ENCODE data around the gene EMP3.
"Not testable (repeated sequence)": the region's sequence is repeated elsewhere in the genome, so short reads cannot be mapped to it uniquely, and the experiment has no call there.

The EMP3 gene

DNA sequence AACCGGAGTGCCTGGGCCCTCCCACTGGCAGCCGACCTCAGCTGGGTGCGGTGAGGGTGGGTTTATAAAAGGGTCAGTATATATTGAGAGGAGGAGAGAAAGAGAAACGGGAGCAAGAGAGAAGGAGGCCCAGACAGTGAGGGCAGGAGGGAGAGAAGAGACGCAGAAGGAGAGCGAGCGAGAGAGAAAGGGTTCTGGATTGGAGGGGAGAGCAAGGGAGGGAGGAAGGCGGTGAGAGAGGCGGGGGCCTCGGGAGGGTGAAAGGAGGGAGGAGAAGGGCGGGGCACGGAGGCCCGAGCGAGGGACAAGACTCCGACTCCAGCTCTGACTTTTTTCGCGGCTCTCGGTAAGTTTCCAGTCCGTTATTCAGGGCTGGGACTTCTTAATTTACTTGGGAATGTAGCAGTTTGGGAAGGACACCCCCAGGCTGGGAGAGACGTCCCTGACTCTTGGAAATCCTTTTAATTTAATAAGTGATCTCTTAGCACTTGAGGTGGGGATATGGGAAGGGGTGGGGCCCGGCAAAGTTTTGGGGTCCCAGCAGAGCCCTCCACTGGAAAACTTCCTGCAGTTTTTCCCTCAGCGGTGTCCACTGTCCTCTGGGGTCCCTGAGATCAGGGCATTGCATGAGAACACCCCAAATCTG is at the start of gene EMP3:
Gene EMP3 (plus strand): TSS at position 288 of the 646 bp plus-strand sequence. CDS start 1,293 bp downstream, outside the sequence.
- peak; percentile 72 for DNase-seq (ENCODE audit: low read depth)

GRCh38 chr19:48279747-48280146 is 45.6 kb upstream of the EMP3 start:
- DNase-seq (ENCODE audit: low read depth) = no peak

DNA sequence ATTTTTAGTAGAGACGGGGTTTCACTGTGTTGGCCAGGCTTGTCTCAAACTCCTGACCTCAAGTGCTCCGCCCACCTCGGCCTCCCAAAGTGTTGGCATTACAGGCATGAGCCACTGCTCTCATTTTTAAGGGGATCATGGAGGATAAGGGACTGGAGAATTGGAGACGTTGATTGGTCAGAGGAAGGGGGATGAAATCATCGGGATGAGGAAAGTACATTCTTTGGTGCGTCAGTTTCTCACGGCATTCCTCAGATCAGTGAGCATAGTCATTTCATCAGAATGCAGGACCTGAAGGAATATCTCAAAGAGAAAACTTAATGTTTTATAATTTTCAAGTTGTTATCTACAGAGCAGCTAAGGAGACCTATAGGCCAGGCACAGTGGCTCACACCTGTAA is 41.4 kb upstream of the EMP3 start:
- DNase-seq (ENCODE audit: low read depth) = peak; percentile 96

DNA sequence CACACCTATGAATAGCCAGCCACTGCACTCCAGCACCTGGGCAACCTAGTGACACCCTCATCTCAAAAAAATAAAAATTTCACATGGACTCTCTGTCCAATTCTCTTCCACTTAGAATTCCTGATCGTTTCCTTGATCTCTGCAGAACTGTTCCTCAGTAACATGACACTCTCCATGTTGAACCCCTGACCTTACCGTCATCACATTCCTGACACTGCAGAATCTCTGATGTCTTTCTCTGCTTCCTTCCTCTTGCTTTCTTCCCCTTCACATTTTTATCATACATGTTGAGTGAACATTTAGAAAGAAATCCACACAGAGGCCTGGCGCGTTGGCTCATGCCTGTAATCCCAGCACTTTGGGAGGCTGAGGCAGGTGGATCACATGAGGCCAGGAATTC is 40.5 kb upstream of the EMP3 start:
- no peak for DNase-seq (ENCODE audit: low read depth)

GRCh38 chr19:48287748-48288147 is 37.6 kb upstream of the EMP3 start:
- no peak for DNase-seq (ENCODE audit: low read depth)

GRCh38 chr19:48290401-48290770 is 35.0 kb upstream of the EMP3 start:
- no peak for DNase-seq (ENCODE audit: low read depth)

DNA sequence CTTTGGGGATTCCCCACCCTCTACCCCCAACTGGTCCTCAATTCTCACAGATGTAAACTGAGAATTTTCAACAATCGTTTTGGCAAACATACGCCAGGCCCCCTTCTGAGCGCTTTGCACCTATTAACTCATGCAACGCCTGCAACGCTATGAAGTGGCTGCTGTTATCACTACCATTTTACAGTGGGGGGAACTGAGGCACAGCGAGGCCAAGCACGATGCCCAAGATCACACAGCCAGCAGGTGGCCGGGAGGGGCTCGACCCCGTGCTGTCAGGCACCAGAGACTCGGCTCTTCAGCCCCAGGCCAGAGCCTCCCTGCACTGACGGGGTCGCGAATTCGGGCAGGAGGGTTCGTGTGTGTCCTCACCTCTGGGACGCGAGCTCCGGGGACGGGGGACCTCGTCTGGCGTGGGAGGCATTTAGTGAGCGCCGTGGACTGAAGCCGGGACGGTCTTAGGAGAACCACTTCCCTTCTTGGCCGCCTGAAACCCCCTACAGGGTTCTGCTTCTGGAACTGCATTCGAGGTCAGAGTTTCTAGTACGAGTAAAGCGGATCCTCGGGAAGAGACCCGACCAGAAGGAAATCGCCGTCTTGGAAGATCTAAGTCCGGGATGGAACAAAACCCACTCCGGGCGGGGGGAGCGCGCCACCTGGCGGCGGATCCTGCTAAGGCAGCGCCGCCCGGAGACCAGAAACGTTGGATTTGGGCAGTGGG is 34.4 kb upstream of the EMP3 start:
- no peak for DNase-seq (ENCODE audit: low read depth)

- not testable (repeated sequence) for DNase-seq (ENCODE audit: low read depth)
These were observed 33.9 kb upstream of the EMP3 start for GRCh38 chr19:48291489-48291815.

DNA sequence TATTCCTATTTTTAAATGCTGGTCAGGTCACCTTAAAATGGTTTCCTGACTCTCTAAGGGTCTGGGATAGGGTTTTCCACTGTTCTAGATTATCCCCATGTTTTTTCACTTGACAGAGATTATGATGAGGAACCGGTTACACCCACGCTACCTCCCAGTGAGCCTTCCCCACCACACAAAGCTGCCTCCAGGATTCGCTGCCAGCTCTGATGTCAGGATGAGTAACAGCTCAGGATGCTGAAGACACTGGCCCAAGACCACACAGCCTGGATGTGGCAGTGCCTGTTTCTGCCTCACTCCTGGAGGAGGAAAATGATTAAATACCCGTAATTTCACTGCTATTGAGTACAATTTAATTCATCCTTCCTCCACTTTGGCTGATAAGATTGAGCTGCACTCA is 32.6 kb upstream of the EMP3 start:
- peak; percentile 79 for DNase-seq (ENCODE audit: low read depth)

DNA sequence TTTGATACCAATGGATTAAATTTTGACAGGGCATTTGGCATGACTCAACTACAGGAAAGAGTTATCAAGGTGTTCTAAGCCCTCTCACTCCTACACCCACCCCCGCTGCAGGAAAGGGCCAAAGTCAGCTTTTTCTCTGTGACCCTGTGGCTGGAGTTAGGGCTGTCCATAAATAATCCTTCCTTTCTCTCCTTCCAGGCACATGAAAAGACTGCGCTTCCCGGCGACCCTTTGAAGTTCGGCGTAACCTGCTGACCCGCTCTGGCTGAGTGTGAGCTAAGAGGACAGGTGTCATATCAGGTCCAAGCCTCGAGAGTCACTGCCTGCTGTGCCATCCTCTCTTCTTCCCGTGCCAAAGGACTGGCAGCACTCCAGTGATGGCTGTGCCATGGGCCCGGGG is 29.9 kb upstream of the EMP3 start:
- DNase-seq (ENCODE audit: low read depth) = no peak

- DNase-seq (ENCODE audit: low read depth) = no peak
These were observed 28.2 kb upstream of the EMP3 start for GRCh38 chr19:48296963-48297734.

DNA sequence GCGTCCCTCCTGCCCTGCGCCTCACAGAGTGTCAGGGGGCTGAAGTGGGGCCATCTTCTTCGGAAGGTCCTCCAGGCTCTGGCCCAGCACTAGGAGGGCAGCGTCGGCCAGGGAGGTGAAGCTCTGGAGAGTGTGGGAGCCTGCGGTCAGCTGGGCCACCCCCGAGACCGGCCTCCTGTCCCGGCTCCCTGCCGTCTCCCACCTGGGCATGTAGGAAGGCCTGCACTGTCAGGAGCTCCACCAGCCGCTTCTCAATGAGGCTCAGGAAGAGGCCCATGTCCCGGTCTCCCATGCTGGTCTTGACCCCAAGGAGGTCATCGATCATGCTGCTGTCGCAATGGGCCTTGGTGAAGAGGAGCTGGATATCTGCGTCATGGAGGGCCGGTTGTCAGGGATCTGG is 27.4 kb upstream of the EMP3 start:
- DNase-seq (ENCODE audit: low read depth) = no peak

- no peak for DNase-seq (ENCODE audit: low read depth)
These were observed 23.3 kb upstream of the EMP3 start for GRCh38 chr19:48301886-48302599.

DNA sequence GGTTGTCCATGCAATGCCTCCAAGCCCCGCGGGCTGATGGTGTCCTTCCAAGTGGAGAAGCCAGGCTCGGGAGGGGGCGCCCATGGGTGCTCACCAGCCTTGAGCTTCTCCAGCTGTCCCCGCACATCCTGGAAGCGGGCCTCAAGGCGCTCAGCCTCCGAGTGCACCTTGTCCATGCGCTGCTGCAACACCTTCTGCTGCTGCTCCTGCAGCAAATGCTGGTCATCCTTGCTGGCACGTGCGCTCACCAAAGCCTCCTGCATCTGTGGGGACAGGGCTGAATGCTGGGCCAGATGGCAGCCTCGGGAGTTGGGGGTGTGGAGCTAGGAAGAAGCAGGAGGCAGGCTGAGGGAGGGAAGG is 22.8 kb upstream of the EMP3 start:
- no peak for DNase-seq (ENCODE audit: low read depth)

DNA sequence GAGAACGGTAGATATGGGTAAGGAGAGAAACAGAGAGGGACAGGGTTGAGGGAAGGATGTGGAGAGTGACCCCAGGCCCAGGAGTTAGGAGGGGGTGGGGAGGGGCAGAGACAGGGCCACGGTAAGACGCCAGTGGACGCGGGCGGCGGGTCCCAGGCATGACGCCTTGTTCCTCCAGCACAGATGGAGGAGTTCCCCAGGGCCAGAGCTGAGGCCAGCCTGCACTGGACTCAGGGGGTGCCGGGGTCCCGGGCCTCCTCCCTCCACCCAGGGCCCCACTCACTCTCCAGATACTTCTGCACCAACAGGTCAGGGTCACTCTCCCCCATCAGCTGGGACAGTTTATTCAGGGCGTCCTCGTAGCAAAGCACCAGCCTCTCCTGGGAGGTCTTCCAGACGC is 22.0 kb upstream of the EMP3 start:
- no peak for DNase-seq (ENCODE audit: low read depth)

- no peak for DNase-seq (ENCODE audit: low read depth)
These were observed 21.5 kb upstream of the EMP3 start for GRCh38 chr19:48303866-48304265.

GRCh38 chr19:48308631-48309586 is 16.4 kb upstream of the EMP3 start:
- DNase-seq (ENCODE audit: low read depth) = no peak

- DNase-seq (ENCODE audit: low read depth) = not testable (repeated sequence)
These were observed 15.6 kb upstream of the EMP3 start for GRCh38 chr19:48309731-48310130.

- no peak for DNase-seq (ENCODE audit: low read depth)
These were observed 15.1 kb upstream of the EMP3 start for GRCh38 chr19:48310227-48310626.

DNA sequence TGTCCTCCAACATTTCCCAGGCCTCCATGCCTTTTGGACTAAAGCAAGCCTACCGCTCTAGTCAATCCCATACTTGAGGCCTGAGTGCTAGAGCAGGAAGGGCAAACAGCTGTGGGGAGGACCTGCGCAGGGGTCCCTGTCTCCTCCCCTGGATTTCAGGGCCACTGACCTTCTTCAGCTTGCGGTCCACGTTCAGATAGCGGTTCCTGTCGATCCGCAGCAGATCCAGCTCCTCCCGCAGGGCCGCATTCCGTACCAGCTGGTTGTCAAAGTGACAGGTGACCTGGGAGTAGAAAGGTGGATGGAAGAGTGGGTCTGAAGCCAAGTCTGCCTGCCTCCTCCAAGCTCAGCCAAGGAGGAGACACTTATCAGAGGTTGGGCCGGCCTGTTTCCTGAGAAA is 14.0 kb upstream of the EMP3 start:
- DNase-seq (ENCODE audit: low read depth) = no peak

DNA sequence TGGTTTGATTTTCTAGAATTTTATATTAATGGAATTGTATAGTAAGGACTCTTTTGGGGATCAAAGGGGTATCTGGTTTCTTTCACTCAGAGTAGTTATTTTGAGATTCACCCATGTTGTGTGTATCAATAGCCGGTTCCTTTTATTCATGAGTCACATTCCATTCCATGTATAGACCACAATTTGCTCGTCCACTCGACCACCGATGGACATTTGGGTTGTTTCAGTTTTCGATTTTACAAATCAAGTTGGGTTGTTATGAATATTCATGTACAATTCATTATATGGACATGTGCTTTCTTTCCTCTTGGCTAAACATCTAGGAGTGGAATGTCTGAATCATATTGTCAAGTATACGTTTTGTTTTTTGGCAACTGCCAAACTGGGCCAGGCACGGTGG is 9.6 kb upstream of the EMP3 start:
- DNase-seq (ENCODE audit: low read depth) = no peak

DNA sequence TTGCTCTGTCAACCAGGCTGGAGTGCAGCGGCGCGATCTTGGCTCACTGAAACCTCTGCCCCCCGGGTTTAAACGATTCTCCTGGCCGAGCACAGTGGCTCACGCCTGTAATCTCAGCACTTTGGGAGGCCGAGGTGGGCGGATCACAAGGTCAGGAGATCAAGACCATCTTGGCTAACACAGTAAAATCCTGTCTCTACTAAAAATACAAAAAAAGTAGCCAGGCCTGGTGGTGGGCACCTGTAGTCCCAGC is 7.7 kb upstream of the EMP3 start:
- not testable (repeated sequence) for DNase-seq (ENCODE audit: low read depth)

All from non-pigmented ciliary epithelial cell (primary cell).